A673 (cell line): ENCODE data around the gene MTMR3.

Source experiments
- CTCF ChIP-seq: fragments of 300-800, 200-600 bp; sonication (generic); conservative IDR thresholded peaks from 2 replicates; pipeline ENCODE4 v1.5.1; 2017; ENCODE audit warnings: low read depth, mild to moderate bottlenecking, antibody characterized with exemption, low read length, moderate library complexity, mixed read lengths
- EZH2 ChIP-seq: fragments of 200-600 bp; sonication (generic); IDR thresholded peaks from 2 replicates; pipeline ENCODE4 v1.6.1; 2017; ENCODE audit warnings: borderline replicate concordance, low read depth, mild to moderate bottlenecking, mixed read lengths, antibody characterized with exemption, low read length; ENCODE audit not compliant: poor library complexity, severe bottlenecking

GRCh38 chr22:29998627-29999384, 115.8 kb downstream of the MTMR3 start:
- no peak; the same call in 1 of the 2 replicates for TF ChIP-seq CTCF
- no peak for TF ChIP-seq EZH2
